Measurements from ENCODE around the gene ADAMTS12. TPM values are rescaled to one million over a fixed set of nuclear protein-coding genes. Genes with fewer than 3 reads are reported as not detected.

The ADAMTS12 gene
- total RNA-seq, 1 experiment from 2014 or later = 0.05 TPM

- no peaks in the 10 kb centered on the region for H3K79me2 ChIP-seq (ENCODE audit: insufficient read depth, low read length)
- no peak overlapping the region for H3K4me3 ChIP-seq (replicated peaks in 1 of 2; ENCODE audit: low read depth in 1 of 2, low read length in 2 of 2)
- intact Hi-C loops (cut with micrococcal nuclease) = no loop called here
- DNase-seq (ENCODE audit: low read depth, low spot score) (no peak), ATAC-seq (no peak)
- no peaks in the 10 kb centered on the region for H4K20me1 ChIP-seq (ENCODE audit: insufficient read depth)
- peaks cover 41% of the 10 kb centered on the region for H3K27me3 ChIP-seq (ENCODE audit: insufficient read depth, low read length)
- H3K9me3 ChIP-seq (ENCODE audit: control insufficient read depth in 1 of 2, insufficient read depth in 1 of 2, low read depth in 1 of 2, low read length in 2 of 2) = no peaks in the 10 kb centered on the region
- ChIA-PET CTCF (no interaction called here), RAD21 (ENCODE audit: low non-redundant PET in 1 of 2, low total read pairs in 2 of 2, uncharacterized antibody in 2 of 2, unreplicated experiment in 2 of 2) (no interaction called here), POLR2A (no interaction called here)
- no peak overlapping the region for H3K9ac ChIP-seq (ENCODE audit: low read length)
- H3K36me3 ChIP-seq (ENCODE audit: control insufficient read depth in 1 of 2, insufficient read depth in 2 of 2, low read length in 2 of 2) = no peaks in the 10 kb centered on the region
- no peak overlapping the region for H2AFZ ChIP-seq (ENCODE audit: low read depth, low read length, poor library complexity, severe bottlenecking)
- TF ChIP-seq ATF3 (IDR thresholded peaks at IDR 0.05) (no peak), POLR2A (IDR thresholded peaks at IDR 0.05; ENCODE audit: borderline replicate concordance, extremely low read depth, insufficient read depth, insufficient read length) (no peak), RAD21 (IDR thresholded peaks at IDR 0.05; ENCODE audit: low read depth) (no peak), TCF7L2 (IDR thresholded peaks at IDR 0.05; ENCODE audit: borderline replicate concordance, extremely low read depth, insufficient read depth, insufficient read length) (no peak), JUND (IDR thresholded peaks at IDR 0.05) (no peak), REST (IDR thresholded peaks at IDR 0.05; ENCODE audit: low read depth) (no peak), ZNF274 (IDR thresholded peaks at IDR 0.05; ENCODE audit: low read depth, low read length) (no peak), MAX (IDR thresholded peaks at IDR 0.05) (no peak), ZFX (IDR thresholded peaks at IDR 0.05) (no peak), SP1 (IDR thresholded peaks at IDR 0.05; ENCODE audit: low read depth) (no peak), YY1 (IDR thresholded peaks at IDR 0.05; ENCODE audit: extremely low read depth, insufficient replicate concordance, low read depth, low read length) (no peak), SRF (IDR thresholded peaks at IDR 0.05; ENCODE audit: low read depth) (no peak), FOSL1 (IDR thresholded peaks at IDR 0.05; ENCODE audit: low read depth) (no peak), CEBPB (IDR thresholded peaks at IDR 0.05; ENCODE audit: low read depth) (no peak), SIN3A (IDR thresholded peaks at IDR 0.05; ENCODE audit: low read depth) (no peak), EZH2 (IDR thresholded peaks at IDR 0.05) (no peak), POLR2AphosphoS5 (IDR thresholded peaks at IDR 0.05; ENCODE audit: low read depth, low read length) (no peak), CBX3 (IDR thresholded peaks at IDR 0.05; ENCODE audit: low read depth) (no peak), ELF1 (IDR thresholded peaks at IDR 0.05; ENCODE audit: borderline replicate concordance, low read depth) (no peak), CTCF (IDR thresholded peaks at IDR 0.05 in 2 of 3, conservative IDR thresholded peaks at IDR 0.05 in 1 of 3; ENCODE audit: borderline replicate concordance in 1 of 3, insufficient read depth in 1 of 3, low read depth in 2 of 3, low read length in 2 of 3) (no peak)
- H3K4me1 ChIP-seq (ENCODE audit: control insufficient read depth in 1 of 2, insufficient read depth in 2 of 2, low read length in 2 of 2) = no peaks in the 10 kb centered on the region
- no peaks in the 10 kb centered on the region for H3K9me2 ChIP-seq (ENCODE audit: insufficient read depth)
- H3K27ac ChIP-seq (ENCODE audit: low read depth, low read length) = no peak overlapping the region
- H3K4me2 ChIP-seq (ENCODE audit: low read length) = no peak overlapping the region
- BruUV-seq (replicated peaks) = no TSS peak
Measured at GRCh38 chr5:33793276-33793675, 98.5 kb downstream of the ADAMTS12 start.

Measured in HCT116 (cell line).